Small intestine (tissue), 7 donors: ENCODE measurements around the gene FBXL17. TPM values are rescaled to one million over a fixed set of nuclear protein-coding genes. Genes with fewer than 3 reads are reported as not detected.

Experiments
- DNase-seq, 2 donors: peaks; one replicate each; pipeline versions ENCODE4 v3.0.0 to v3.0.0-alpha.2; 2013
- FAIRE-seq: peaks from 2 replicates; lab custom pipeline; 2012; peaks lifted over from hg19 to GRCh38; lab: Jason Lieb, UNC
- H3K27ac ChIP-seq, 3 donors: one replicate each; pipeline ENCODE4 v1.5.1; 2013; ENCODE audit warnings: low read length in 2 of 3, mild to moderate bottlenecking in 2 of 3, control low read depth in 1 of 3, inconsistent platforms in 1 of 3, low read depth in 1 of 3, moderate library complexity in 1 of 3
- H3K27me3 ChIP-seq, 3 donors: one replicate each; pipeline ENCODE4 v1.6.1; 2013; ENCODE audit warnings: low read length in 3 of 3, inconsistent platforms in 1 of 3; ENCODE audit not compliant: control insufficient read depth in 3 of 3, insufficient read depth in 3 of 3
- H3K36me3 ChIP-seq, 3 donors: one replicate each; pipeline ENCODE4 v1.6.1; 2013; ENCODE audit warnings: low read length in 3 of 3, inconsistent platforms in 1 of 3, low read depth in 1 of 3, mild to moderate bottlenecking in 1 of 3, moderate library complexity in 1 of 3; ENCODE audit not compliant: control insufficient read depth in 3 of 3, insufficient read depth in 2 of 3
- H3K4me1 ChIP-seq, 3 donors: one replicate each; pipeline ENCODE4 v1.6.1; 2013; ENCODE audit warnings: low read length in 2 of 3, inconsistent platforms in 1 of 3, low read depth in 1 of 3, mild to moderate bottlenecking in 1 of 3, moderate library complexity in 1 of 3; ENCODE audit not compliant: control insufficient read depth in 3 of 3, insufficient read depth in 2 of 3
- H3K4me3 ChIP-seq, 3 donors: one replicate each; pipeline ENCODE4 v1.5.1; 2013; ENCODE audit warnings: low read length in 3 of 3, control low read depth in 1 of 3, inconsistent platforms in 1 of 3, low read depth in 1 of 3, mild to moderate bottlenecking in 1 of 3, moderate library complexity in 1 of 3
- H3K9me3 ChIP-seq, 2 donors: one replicate each; pipeline ENCODE4 v1.6.1; 2013; ENCODE audit warnings: low read depth in 1 of 2, low read length in 1 of 2; ENCODE audit not compliant: control insufficient read depth in 2 of 2, insufficient read depth in 1 of 2
- WGBS, 3 donors: extraction: QIAGEN DNeasy Blood & Tissue Kit; methylation state at CpG; one replicate each; pipeline ENCODE4 v1.1.7; 2013; 5-methylcytosine and 5-hydroxymethylcytosine counted together
- polyA plus RNA-seq, 4 donors: library from polyadenylated mRNA; stranded (reverse) in 3 of 4; unstranded in 1 of 4; fragments of 200-250 nt in 3 of 4; fragments of 120-200 nt in 1 of 4; gene quantifications; one replicate each; pipeline versions ENCODE4 v1.2.1 to v1.2.3, GENCODE V29; 2013
- donor health status: healthy with polysubstance abuse.
- donor health status: control.
- donor health status: control.
- donor health status: Bipolar disorder and iron deficiency.
- donor health status: healthy.

The FBXL17 gene
- polyA plus RNA-seq, 4 donors: 5.4 to 20.6 (median 8.3) TPM

- Histone ChIP-seq H3K27ac (no peak overlapping the region), H3K27me3 (no peaks in the 10 kb centered on the region), H3K9me3 (no peaks in the 10 kb centered on the region), H3K36me3 (no peaks in the 10 kb centered on the region), H3K4me3 (no peak overlapping the region), H3K4me1 (no peaks in the 10 kb centered on the region)
- no peak for DNase-seq
- no peak for FAIRE-seq
- WGBS, 3 donors: 85 to 87% (median 85%) methylated on average over 5 of the region's 5 CpGs
These were observed 466.6 kb downstream of the FBXL17 start for GRCh38 chr5:107915176-107915812.

GRCh38 chr5:107913494-107913893 is 468.4 kb downstream of the FBXL17 start:
- no peak overlapping the region for H3K4me3 ChIP-seq
- DNase-seq (no peak), FAIRE-seq (no peak)
- 78 to 91% (median 89%) methylated on average over 3 of the region's 3 CpGs for WGBS, 3 donors
- no peak overlapping the region for H3K27ac ChIP-seq
- H3K9me3 ChIP-seq: peaks cover 0 to under 1% of the 10 kb centered on the region in 2 donors
- H3K36me3 ChIP-seq: no peaks in the 10 kb centered on the region
- H3K4me1 ChIP-seq: no peaks in the 10 kb centered on the region
- no peaks in the 10 kb centered on the region for H3K27me3 ChIP-seq

- no peak for FAIRE-seq
- no peak overlapping the region for H3K4me3 ChIP-seq
- WGBS, 3 donors: 91 to 97% (median 93%) methylated on average over 3 of the region's 3 CpGs
- no peaks in the 10 kb centered on the region for H3K9me3 ChIP-seq
- H3K27me3 ChIP-seq: no peaks in the 10 kb centered on the region
- H3K27ac ChIP-seq: no peak overlapping the region
- peaks cover 0 to 3% (median 0%) of the 10 kb centered on the region in 3 donors for H3K36me3 ChIP-seq
- no peaks in the 10 kb centered on the region for H3K4me1 ChIP-seq
- DNase-seq: no peak
These were observed 481.2 kb downstream of the FBXL17 start for GRCh38 chr5:107900721-107901120.

- no peak for DNase-seq
- WGBS, 3 donors: 81 to 91% (median 90%) methylated on average over 1 of the region's 1 CpG
- peaks cover 0 to 2% (median 0%) of the 10 kb centered on the region in 3 donors for H3K36me3 ChIP-seq
- no peaks in the 10 kb centered on the region for H3K9me3 ChIP-seq
- no peak for FAIRE-seq
- peaks cover 0 to 1% (median 0%) of the 10 kb centered on the region in 3 donors for H3K4me1 ChIP-seq
- H3K27me3 ChIP-seq: no peaks in the 10 kb centered on the region
- no peak overlapping the region for H3K4me3 ChIP-seq
- H3K27ac ChIP-seq: no peak overlapping the region
These were observed 487.5 kb downstream of the FBXL17 start for GRCh38 chr5:107894361-107894760.

GRCh38 chr5:107893642-107894041 is 488.3 kb downstream of the FBXL17 start:
- 51 to 68% (median 56%) methylated on average over 4 of the region's 4 CpGs for WGBS, 3 donors
- peak in 1 of 2 donors; percentile 13 for DNase-seq
- peaks cover 0 to 2% (median 0%) of the 10 kb centered on the region in 3 donors for H3K4me1 ChIP-seq
- no peaks in the 10 kb centered on the region for H3K36me3 ChIP-seq
- no peaks in the 10 kb centered on the region for H3K27me3 ChIP-seq
- no peaks in the 10 kb centered on the region for H3K9me3 ChIP-seq
- FAIRE-seq: no peak
- no peak overlapping the region for H3K4me3 ChIP-seq
- H3K27ac ChIP-seq: no peak overlapping the region

- H3K4me1 ChIP-seq: peaks cover 2 to 3% (median 3%) of the 10 kb centered on the region in 3 donors
- H3K36me3 ChIP-seq: no peaks in the 10 kb centered on the region
- H3K27me3 ChIP-seq: no peaks in the 10 kb centered on the region
- DNase-seq: peak in 1 of 2 donors; percentile 9
- H3K9me3 ChIP-seq: no peaks in the 10 kb centered on the region
- no peak overlapping the region for H3K27ac ChIP-seq
- 59 to 71% (median 66%) methylated on average over 3 of the region's 3 CpGs for WGBS, 3 donors
- FAIRE-seq: no peak
- no peak overlapping the region for H3K4me3 ChIP-seq
These were observed 492.5 kb downstream of the FBXL17 start for GRCh38 chr5:107889387-107889786.

GRCh38 chr5:107888541-107888940 is 493.4 kb downstream of the FBXL17 start:
- Histone ChIP-seq H3K4me1 (peaks cover 2 to 8% (median 3%) of the 10 kb centered on the region in 3 donors), H3K27me3 (no peaks in the 10 kb centered on the region), H3K9me3 (no peaks in the 10 kb centered on the region), H3K36me3 (no peaks in the 10 kb centered on the region), H3K4me3 (no peak overlapping the region), H3K27ac (no peak overlapping the region)
- DNase-seq: no peak
- FAIRE-seq: no peak
- 93 to 96% (median 95%) methylated on average over 4 of the region's 4 CpGs for WGBS, 3 donors

- no peaks in the 10 kb centered on the region for H3K36me3 ChIP-seq
- H3K4me3 ChIP-seq: peak overlapping the region in 1 of 3 donors; percentile 10
- WGBS, 3 donors: 8 to 38% (median 25%) methylated on average over 11 of the region's 11 CpGs
- peak overlapping the region in 2 of 3 donors; percentile 9 to 43 for H3K27ac ChIP-seq
- peaks cover 2 to 9% (median 5%) of the 10 kb centered on the region in 3 donors for H3K4me1 ChIP-seq
- H3K9me3 ChIP-seq: no peaks in the 10 kb centered on the region
- no peak for FAIRE-seq
- DNase-seq: peak; percentile 57 to 76
- H3K27me3 ChIP-seq: no peaks in the 10 kb centered on the region
These were observed 494.5 kb downstream of the FBXL17 start for GRCh38 chr5:107887166-107887943.
